K562 (cell line): ENCODE measurements around the gene ZCCHC14. TPM values are rescaled to one million over a fixed set of nuclear protein-coding genes. Genes with fewer than 3 reads are reported as not detected.
A peak's percentile ranks its signal among the peaks of the same experiment; 100 is the strongest.

Experiments used
- CBX1 ChIP-seq: sonication (generic); IDR thresholded peaks from 2 replicates; pipeline ENCODE4 v1.6.1; 2016; ENCODE audit warnings: antibody characterized with exemption, low read depth, mild to moderate bottlenecking
- CREBBP ChIP-seq: IDR thresholded peaks from one replicate; pipeline ENCODE4 v1.6.1; 2012; ENCODE audit warnings: low read depth, mild to moderate bottlenecking, control low read depth, inconsistent platforms, low read length
- EP300 ChIP-seq: IDR thresholded peaks from 2 replicates; pipeline ENCODE4 v1.6.1; 2012; ENCODE audit warnings: low read length, improper control_type of control experiment
- ESRRA ChIP-seq: fragments of 450-650 bp; IDR thresholded peaks from 2 replicates; pipeline ENCODE4 v1.6.1; 2014; ENCODE audit warnings: low read depth, mild to moderate bottlenecking, moderate library complexity, borderline replicate concordance
- NFYB ChIP-seq: IDR thresholded peaks from 2 replicates; pipeline ENCODE4 v1.6.1; 2011; ENCODE audit warnings: mild to moderate bottlenecking, moderate library complexity; ENCODE audit not compliant: insufficient read length; ENCODE audit errors: extremely low read depth
- NR4A1 ChIP-seq, 2 experiments: fragments of 250-450 bp in 1 of 2; fragments of 450-650 bp in 1 of 2; sonication (Bioruptor Pico) in 1 of 2; IDR thresholded peaks; 2 replicates each; pipeline versions ENCODE4 v1.4.0 to v1.6.1; 2016 to 2020; ENCODE audit warnings: mild to moderate bottlenecking in 2 of 2, missing compliant biosample characterization in 1 of 2, missing genetic modification characterization in 1 of 2, moderate library complexity in 1 of 2
- POLR2A ChIP-seq: fragments of 450-650 bp; conservative IDR thresholded peaks from 2 replicates; pipeline ENCODE4 v1.6.1; 2016
- RBBP5 ChIP-seq: fragments of 200-600 bp; sonication (generic); IDR thresholded peaks from 2 replicates; pipeline ENCODE4 v1.6.1; 2012; ENCODE audit warnings: borderline replicate concordance, mild to moderate bottlenecking, low read length, control low read depth, inconsistent platforms; ENCODE audit not compliant: insufficient read depth, poor library complexity, severe bottlenecking
- RBFOX2 ChIP-seq: fragments of 200-400 bp; formaldehyde crosslinking; IDR thresholded peaks from 2 replicates; pipeline ENCODE4 v1.6.1; 2017; ENCODE audit warnings: low read depth, mild to moderate bottlenecking, low read length, moderate library complexity
- SAFB ChIP-seq: fragments of 200-400 bp; formaldehyde crosslinking; IDR thresholded peaks from 2 replicates; pipeline ENCODE4 v1.6.1; 2017; ENCODE audit warnings: low read depth, low read length, borderline replicate concordance
- XRCC3 ChIP-seq: fragments of 450-650 bp; IDR thresholded peaks from 2 replicates; pipeline ENCODE4 v1.6.1; 2017; ENCODE audit warnings: mild to moderate bottlenecking, moderate library complexity
- ZBTB1 ChIP-seq: sonication (generic); formaldehyde crosslinking; IDR thresholded peaks from 2 replicates; pipeline ENCODE4 v1.8.1; 2023; ENCODE audit warnings: missing genetic modification reagents, low read depth, mild to moderate bottlenecking, borderline replicate concordance
- ZNF408 ChIP-seq: fragments of 250-450 bp; sonication (Bioruptor Pico); IDR thresholded peaks from 2 replicates; pipeline ENCODE4 v1.4.0; 2020; ENCODE audit warnings: low read depth, mild to moderate bottlenecking, moderate library complexity
- polyA plus RNA-seq, 8 experiments: library from polyadenylated mRNA; depleted of rRNA in 4 of 8; stranded (reverse) in 5 of 8; unstranded in 3 of 8; fragments of >200 nt; fragmentation: Nextera tagmentation in 2 of 8; fragmentation: Illumina TruSeq in 1 of 8; extraction: Ambion mirVana in 2 of 8; extraction: Trizol in 1 of 8; gene quantifications; 2 replicates each; pipeline versions ENCODE4 v1.2.1 to v1.2.3, GENCODE V29; 2011 to 2014; ENCODE audit warnings: inconsistent platforms in 1 of 8, missing spikeins in 1 of 8
- total RNA-seq, 7 experiments: library from RNA; depleted of rRNA in 6 of 7; stranded (reverse); fragments of >200 nt in 6 of 7; fragmentation: Illumina TruSeq in 2 of 7; extraction: Trizol in 2 of 7; gene quantifications; 2 replicates each; pipeline versions ENCODE4 v1.2.1 to v1.2.3, GENCODE V29; 2011 to 2021; ENCODE audit warnings: low replicate concordance in 1 of 7
- TF ChIP-seq, protein P1 (sequence below): sonication (generic); formaldehyde crosslinking; IDR thresholded peaks from 2 replicates; pipeline ENCODE4 v1.8.0; 2022; ENCODE audit warnings: mild to moderate bottlenecking, missing genetic modification reagents, borderline replicate concordance
- TF ChIP-seq, protein P2 (sequence below): fragments of 450-650 bp; IDR thresholded peaks from 2 replicates; pipeline ENCODE4 v1.6.1; 2016; ENCODE audit warnings: antibody characterized with exemption
- TF ChIP-seq, protein P3 (sequence below), 2 experiments: fragments of 450-650 bp in 1 of 2; sonication (generic) in 1 of 2; formaldehyde crosslinking in 1 of 2; IDR thresholded peaks in 1 of 2; conservative IDR thresholded peaks in 1 of 2; 2 replicates each; pipeline versions ENCODE4 v1.6.1 to v1.8.1; 2016 to 2023; ENCODE audit warnings: mild to moderate bottlenecking in 2 of 2, moderate library complexity in 2 of 2, inconsistent platforms in 1 of 2, missing genetic modification reagents in 1 of 2
- TF ChIP-seq, protein P4 (sequence below): fragments of 450-650 bp; IDR thresholded peaks from 2 replicates; pipeline ENCODE4 v1.7.1; 2018; ENCODE audit warnings: mild to moderate bottlenecking, low read depth; ENCODE audit not compliant: partially characterized antibody
- TF ChIP-seq, protein P5 (sequence below): IDR thresholded peaks from 2 replicates; pipeline ENCODE4 v1.6.1; 2014; ENCODE audit warnings: antibody characterized with exemption

ZCCHC14 gene
- total and polyA plus RNA-seq, 9 of the 15 experiments (the other 6 are each of a cell fraction or from before 2014, with no cell fraction given), result 1.5 to 12.4 (median 2.9) TPM

DNA sequence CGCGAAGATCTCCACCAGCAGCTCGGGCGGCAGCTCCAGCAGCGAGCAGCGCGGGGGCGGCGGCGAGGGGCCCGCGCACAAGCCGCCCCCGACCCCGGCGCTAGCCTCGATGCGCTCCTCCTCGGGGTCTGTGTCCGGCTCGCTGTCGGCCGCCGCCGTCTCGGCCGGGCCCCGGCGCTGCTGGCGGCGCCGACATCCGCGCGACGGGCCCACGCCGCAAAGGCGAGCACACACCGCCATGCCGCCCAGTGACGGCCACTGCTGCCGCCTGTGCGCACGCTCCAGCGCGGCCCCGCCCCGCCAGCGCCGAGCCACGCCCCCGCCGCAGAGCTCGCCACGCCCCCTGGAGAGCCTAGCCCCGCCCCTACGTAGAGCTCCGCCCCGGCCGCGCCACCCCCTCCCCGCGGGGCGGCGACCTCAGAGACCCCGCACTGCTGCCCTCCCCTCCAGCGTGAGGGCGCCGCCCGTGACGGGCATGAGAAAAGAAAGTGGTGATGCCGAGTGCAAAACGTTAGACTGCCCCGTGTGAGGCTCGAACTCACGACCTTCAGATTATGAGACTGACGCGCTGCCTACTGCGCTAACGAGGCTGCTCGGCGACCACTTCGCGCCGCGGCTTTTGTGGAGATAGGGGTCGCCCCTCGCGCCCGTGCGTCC is 109.2 kb downstream of the ZCCHC14 start, which contains the start of gene FBXO31 (continued):
- TF ChIP-seq, protein P1, sequence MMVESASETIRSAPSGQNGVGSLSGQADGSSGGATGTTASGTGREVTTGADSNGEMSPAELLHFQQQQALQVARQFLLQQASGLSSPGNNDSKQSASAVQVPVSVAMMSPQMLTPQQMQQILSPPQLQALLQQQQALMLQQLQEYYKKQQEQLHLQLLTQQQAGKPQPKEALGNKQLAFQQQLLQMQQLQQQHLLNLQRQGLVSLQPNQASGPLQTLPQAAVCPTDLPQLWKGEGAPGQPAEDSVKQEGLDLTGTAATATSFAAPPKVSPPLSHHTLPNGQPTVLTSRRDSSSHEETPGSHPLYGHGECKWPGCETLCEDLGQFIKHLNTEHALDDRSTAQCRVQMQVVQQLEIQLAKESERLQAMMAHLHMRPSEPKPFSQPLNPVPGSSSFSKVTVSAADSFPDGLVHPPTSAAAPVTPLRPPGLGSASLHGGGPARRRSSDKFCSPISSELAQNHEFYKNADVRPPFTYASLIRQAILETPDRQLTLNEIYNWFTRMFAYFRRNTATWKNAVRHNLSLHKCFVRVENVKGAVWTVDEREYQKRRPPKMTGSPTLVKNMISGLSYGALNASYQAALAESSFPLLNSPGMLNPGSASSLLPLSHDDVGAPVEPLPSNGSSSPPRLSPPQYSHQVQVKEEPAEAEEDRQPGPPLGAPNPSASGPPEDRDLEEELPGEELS (CRISPR knock-in tag), result 0 out of 2 replicates have a peak, but pooled peaks have one; percentile 41
- TF ChIP-seq RBBP5 (peak; percentile 75), EP300 (peak; percentile 62), CBX1 (peak; percentile 48), CREBBP (no peak), SAFB (no peak), ZNF408 (CRISPR knock-in tag) (no peak), ESRRA (peak; percentile 73), ZBTB1 (CRISPR knock-in tag) (no peak), POLR2A (no peak), NFYB (no peak), NR4A1 (CRISPR knock-in tag; IDR thresholded peaks at IDR 0.05) (no peak), NR4A1 (tag; IDR thresholded peaks at IDR 0.05) (no peak), XRCC3 (no peak), RBFOX2 (peak; percentile 89)
- TF ChIP-seq, protein P2, sequence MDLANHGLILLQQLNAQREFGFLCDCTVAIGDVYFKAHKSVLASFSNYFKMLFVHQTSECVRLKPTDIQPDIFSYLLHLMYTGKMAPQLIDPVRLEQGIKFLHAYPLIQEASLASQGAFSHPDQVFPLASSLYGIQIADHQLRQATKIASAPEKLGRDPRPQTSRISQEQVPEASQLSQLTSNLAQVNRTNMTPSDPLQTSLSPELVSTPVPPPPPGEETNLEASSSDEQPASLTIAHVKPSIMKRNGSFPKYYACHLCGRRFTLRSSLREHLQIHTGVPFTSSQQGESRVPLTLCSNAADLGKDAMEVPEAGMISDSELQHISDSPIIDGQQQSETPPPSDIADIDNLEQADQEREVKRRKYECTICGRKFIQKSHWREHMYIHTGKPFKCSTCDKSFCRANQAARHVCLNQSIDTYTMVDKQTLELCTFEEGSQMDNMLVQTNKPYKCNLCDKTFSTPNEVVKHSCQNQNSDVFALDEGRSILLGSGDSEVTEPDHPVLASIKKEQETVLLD, result 0 out of 2 replicates have a peak, but pooled peaks have one; percentile 63
- TF ChIP-seq, protein P3, sequence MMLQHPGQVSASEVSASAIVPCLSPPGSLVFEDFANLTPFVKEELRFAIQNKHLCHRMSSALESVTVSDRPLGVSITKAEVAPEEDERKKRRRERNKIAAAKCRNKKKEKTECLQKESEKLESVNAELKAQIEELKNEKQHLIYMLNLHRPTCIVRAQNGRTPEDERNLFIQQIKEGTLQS (IDR thresholded peaks at IDR 0.05), result no peak
- TF ChIP-seq, protein P3 (CRISPR knock-in tag; conservative IDR thresholded peaks at IDR 0.05), result no peak
- TF ChIP-seq, protein P4, sequence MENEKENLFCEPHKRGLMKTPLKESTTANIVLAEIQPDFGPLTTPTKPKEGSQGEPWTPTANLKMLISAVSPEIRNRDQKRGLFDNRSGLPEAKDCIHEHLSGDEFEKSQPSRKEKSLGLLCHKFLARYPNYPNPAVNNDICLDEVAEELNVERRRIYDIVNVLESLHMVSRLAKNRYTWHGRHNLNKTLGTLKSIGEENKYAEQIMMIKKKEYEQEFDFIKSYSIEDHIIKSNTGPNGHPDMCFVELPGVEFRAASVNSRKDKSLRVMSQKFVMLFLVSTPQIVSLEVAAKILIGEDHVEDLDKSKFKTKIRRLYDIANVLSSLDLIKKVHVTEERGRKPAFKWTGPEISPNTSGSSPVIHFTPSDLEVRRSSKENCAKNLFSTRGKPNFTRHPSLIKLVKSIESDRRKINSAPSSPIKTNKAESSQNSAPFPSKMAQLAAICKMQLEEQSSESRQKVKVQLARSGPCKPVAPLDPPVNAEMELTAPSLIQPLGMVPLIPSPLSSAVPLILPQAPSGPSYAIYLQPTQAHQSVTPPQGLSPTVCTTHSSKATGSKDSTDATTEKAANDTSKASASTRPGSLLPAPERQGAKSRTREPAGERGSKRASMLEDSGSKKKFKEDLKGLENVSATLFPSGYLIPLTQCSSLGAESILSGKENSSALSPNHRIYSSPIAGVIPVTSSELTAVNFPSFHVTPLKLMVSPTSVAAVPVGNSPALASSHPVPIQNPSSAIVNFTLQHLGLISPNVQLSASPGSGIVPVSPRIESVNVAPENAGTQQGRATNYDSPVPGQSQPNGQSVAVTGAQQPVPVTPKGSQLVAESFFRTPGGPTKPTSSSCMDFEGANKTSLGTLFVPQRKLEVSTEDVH, result peak; percentile 38
- TF ChIP-seq, protein P5, sequence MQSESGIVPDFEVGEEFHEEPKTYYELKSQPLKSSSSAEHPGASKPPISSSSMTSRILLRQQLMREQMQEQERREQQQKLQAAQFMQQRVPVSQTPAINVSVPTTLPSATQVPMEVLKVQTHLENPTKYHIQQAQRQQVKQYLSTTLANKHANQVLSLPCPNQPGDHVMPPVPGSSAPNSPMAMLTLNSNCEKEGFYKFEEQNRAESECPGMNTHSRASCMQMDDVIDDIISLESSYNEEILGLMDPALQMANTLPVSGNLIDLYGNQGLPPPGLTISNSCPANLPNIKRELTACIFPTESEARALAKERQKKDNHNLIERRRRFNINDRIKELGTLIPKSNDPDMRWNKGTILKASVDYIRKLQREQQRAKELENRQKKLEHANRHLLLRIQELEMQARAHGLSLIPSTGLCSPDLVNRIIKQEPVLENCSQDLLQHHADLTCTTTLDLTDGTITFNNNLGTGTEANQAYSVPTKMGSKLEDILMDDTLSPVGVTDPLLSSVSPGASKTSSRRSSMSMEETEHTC, result peak; percentile 26; the same call in 1 of the 2 replicates
